WTC11 (cell line): ENCODE data around the gene IL17RD. TPM values are rescaled to one million over a fixed set of nuclear protein-coding genes. Genes with fewer than 3 reads are reported as not detected.

Experiments used
- ATAC-seq: fragments of 200-7000 bp; cut with Tn5 transposase; 2 replicates; pipeline ENCODE4 v1.10.0; 2021; ENCODE audit warnings: mild to moderate bottlenecking, moderate library complexity
- CTCF ChIA-PET: fragments of 300-600 bp; sonication (Branson Sonifier 250); formaldehyde crosslinking; loops from one replicate; lab custom pipeline; 2021; ENCODE audit warnings: antibody characterized with exemption; lab: Charles Lee
- POLR2A ChIA-PET: fragments of 350-600 bp; sonication (Branson Sonifier 250); formaldehyde crosslinking; loops from one replicate; lab custom pipeline; 2021; ENCODE audit warnings: antibody characterized with exemption; lab: Charles Lee
- DNase-seq: peaks from one replicate; pipeline ENCODE4 v3.0.0; 2021; ENCODE audit warnings: low spot score
- H3K27ac Mint-ChIP-seq: 2 replicates; pipeline ENCODE4 v1.8.0; 2021; ENCODE audit warnings: mixed read lengths
- H3K27me3 Mint-ChIP-seq: 2 replicates; pipeline ENCODE4 v1.8.0; 2021; ENCODE audit warnings: low read depth, mild to moderate bottlenecking, moderate library complexity, mixed read lengths
- H3K36me3 Mint-ChIP-seq: 2 replicates; pipeline ENCODE4 v1.8.0; 2021; ENCODE audit warnings: mixed read lengths
- H3K4me1 Mint-ChIP-seq: 2 replicates; pipeline ENCODE4 v1.8.0; 2022; ENCODE audit warnings: mixed read lengths
- H3K4me3 Mint-ChIP-seq: 2 replicates; pipeline ENCODE4 v1.8.0; 2021; ENCODE audit warnings: mild to moderate bottlenecking, moderate library complexity, mixed read lengths
- H3K9me3 Mint-ChIP-seq: 2 replicates; pipeline ENCODE4 v1.8.0; 2021; ENCODE audit warnings: mixed read lengths
- ATF1 ChIP-seq: sonication (generic); formaldehyde crosslinking; IDR thresholded peaks from 2 replicates; pipeline ENCODE4 v1.8.1; 2023; ENCODE audit warnings: mild to moderate bottlenecking, moderate library complexity, missing genetic modification reagents
- CREB1 ChIP-seq: sonication (generic); formaldehyde crosslinking; IDR thresholded peaks from 2 replicates; pipeline ENCODE4 v1.8.0; 2023; ENCODE audit warnings: mild to moderate bottlenecking, missing genetic modification reagents
- IRF2 ChIP-seq: sonication (generic); formaldehyde crosslinking; IDR thresholded peaks from 2 replicates; pipeline ENCODE4 v1.8.0; 2022; ENCODE audit warnings: low read depth, missing genetic modification reagents, borderline replicate concordance
- JAZF1 ChIP-seq: fragments of 250-450 bp; sonication (Bioruptor Pico); IDR thresholded peaks from 2 replicates; pipeline ENCODE4 v1.9.0; 2021; ENCODE audit warnings: moderate library complexity, mild to moderate bottlenecking, inconsistent platforms
- MYBL2 ChIP-seq: sonication (generic); formaldehyde crosslinking; IDR thresholded peaks from 2 replicates; pipeline ENCODE4 v1.8.1; 2023; ENCODE audit warnings: mild to moderate bottlenecking, moderate library complexity, missing genetic modification reagents
- PRRX2 ChIP-seq: fragments of 250-450 bp; sonication (Bioruptor Pico); IDR thresholded peaks from 2 replicates; pipeline ENCODE4 v1.8.0; 2021; ENCODE audit warnings: mild to moderate bottlenecking
- ZBTB21 ChIP-seq: sonication (generic); formaldehyde crosslinking; IDR thresholded peaks from 2 replicates; pipeline ENCODE4 v1.8.1; 2023; ENCODE audit warnings: mild to moderate bottlenecking, missing genetic modification reagents, borderline replicate concordance
- ZNF121 ChIP-seq: sonication (generic); formaldehyde crosslinking; IDR thresholded peaks from 2 replicates; pipeline ENCODE4 v1.8.0; 2023; ENCODE audit warnings: missing genetic modification reagents
- ZNF232 ChIP-seq: sonication (generic); formaldehyde crosslinking; IDR thresholded peaks from 2 replicates; pipeline ENCODE4 v1.8.0; 2022; ENCODE audit warnings: mild to moderate bottlenecking, missing genetic modification reagents
- ZNF416 ChIP-seq: fragments of 250-450 bp; sonication (Bioruptor Pico); IDR thresholded peaks from 2 replicates; pipeline ENCODE4 v1.9.0; 2021; ENCODE audit warnings: mild to moderate bottlenecking, inconsistent platforms
- ZNF423 ChIP-seq: fragments of 250-450 bp; sonication (Bioruptor Pico); IDR thresholded peaks from 2 replicates; pipeline ENCODE4 v2.1.2; 2022; ENCODE audit warnings: mild to moderate bottlenecking, moderate library complexity
- total RNA-seq: library from RNA; stranded (reverse); gene quantifications from 3 replicates; pipeline ENCODE4 v1.2.3, GENCODE V29; 2021
- TF ChIP-seq, protein P1 (sequence below): sonication (generic); formaldehyde crosslinking; IDR thresholded peaks from 2 replicates; pipeline ENCODE4 v1.8.1; 2023; ENCODE audit warnings: mild to moderate bottlenecking, missing genetic modification reagents
- TF ChIP-seq, protein P2 (sequence below): fragments of 250-450 bp; sonication (Bioruptor Pico); IDR thresholded peaks from 2 replicates; pipeline ENCODE4 v1.9.0; 2021; ENCODE audit warnings: moderate library complexity, mild to moderate bottlenecking, inconsistent platforms, borderline replicate concordance
- TF ChIP-seq, protein P3 (sequence below): sonication (generic); formaldehyde crosslinking; IDR thresholded peaks from 2 replicates; pipeline ENCODE4 v1.8.1; 2023; ENCODE audit warnings: mild to moderate bottlenecking, missing genetic modification reagents, moderate library complexity
- TF ChIP-seq, protein P4 (sequence below): sonication (generic); formaldehyde crosslinking; IDR thresholded peaks from 2 replicates; pipeline ENCODE4 v1.8.1; 2022; ENCODE audit warnings: mild to moderate bottlenecking, moderate library complexity, missing genetic modification reagents
- TF ChIP-seq, protein P5 (sequence below): sonication (generic); formaldehyde crosslinking; IDR thresholded peaks from 2 replicates; pipeline ENCODE4 v1.8.1; 2022; ENCODE audit warnings: low read depth, mild to moderate bottlenecking, moderate library complexity, missing genetic modification reagents, borderline replicate concordance
- TF ChIP-seq, protein P6 (sequence below): sonication (generic); formaldehyde crosslinking; IDR thresholded peaks from 2 replicates; pipeline ENCODE4 v1.8.0; 2022; ENCODE audit warnings: mild to moderate bottlenecking, missing genetic modification reagents
- TF ChIP-seq, protein P7 (sequence below): sonication (generic); formaldehyde crosslinking; IDR thresholded peaks from 2 replicates; pipeline ENCODE4 v1.8.0; 2023; ENCODE audit warnings: missing genetic modification reagents, mild to moderate bottlenecking, borderline replicate concordance
- TF ChIP-seq, protein P8 (sequence below): sonication (generic); formaldehyde crosslinking; conservative IDR thresholded peaks from 2 replicates; pipeline ENCODE4 v1.8.1; 2022; ENCODE audit warnings: mild to moderate bottlenecking, missing genetic modification reagents
- TF ChIP-seq, protein P9 (sequence below): sonication (generic); formaldehyde crosslinking; IDR thresholded peaks from 2 replicates; pipeline ENCODE4 v1.8.1; 2022; ENCODE audit warnings: missing genetic modification reagents, borderline replicate concordance
- TF ChIP-seq, protein P10 (sequence below): sonication (generic); formaldehyde crosslinking; IDR thresholded peaks from 2 replicates; pipeline ENCODE4 v1.8.1; 2022; ENCODE audit warnings: mild to moderate bottlenecking, missing genetic modification reagents, moderate library complexity, borderline replicate concordance

Gene IL17RD
- total RNA-seq, 1 experiment from 2014 or later: 72.9 TPM

DNA sequence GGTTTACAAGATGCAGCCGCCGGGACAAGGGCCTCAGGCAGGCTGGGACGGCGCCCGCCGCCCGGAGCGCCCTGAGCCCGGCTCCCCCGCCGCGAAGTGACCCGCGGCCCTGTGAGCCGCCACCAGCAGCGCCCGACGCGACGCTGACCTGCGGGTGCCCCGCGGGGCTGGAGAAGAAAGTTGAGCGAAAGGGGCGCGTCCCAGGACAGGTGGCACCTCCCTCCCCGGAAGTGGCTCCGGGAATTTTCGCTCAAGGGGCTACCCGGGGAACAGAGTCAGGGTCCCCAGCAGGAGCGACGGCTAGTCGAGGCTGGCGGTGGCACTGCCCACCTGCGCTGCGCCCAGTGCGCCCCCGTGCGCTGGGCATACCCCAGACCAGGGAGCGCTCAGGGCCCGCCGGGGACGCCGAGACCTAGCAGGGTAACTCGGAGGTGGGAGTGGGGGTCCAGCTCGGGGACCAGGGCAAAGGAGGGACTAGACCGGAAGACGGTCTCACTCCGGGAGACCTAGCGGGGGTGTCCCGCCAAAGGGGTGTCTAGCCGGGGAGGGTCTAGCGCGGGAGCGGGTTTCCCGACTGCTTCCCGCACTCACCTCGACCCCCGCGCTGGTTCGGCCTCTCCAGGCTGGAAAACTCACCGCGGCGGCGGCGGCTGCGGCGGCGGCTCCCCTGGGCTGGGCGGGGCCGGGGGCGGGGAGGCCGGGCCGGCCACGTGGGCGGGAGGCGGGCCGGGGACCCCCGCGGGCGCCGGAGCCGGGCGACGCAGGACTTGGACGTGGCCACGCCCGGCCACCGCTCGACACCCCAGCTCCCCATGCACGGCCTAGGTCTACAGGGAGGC is 86.3 kb downstream of the IL17RD start (continued):
- TF ChIP-seq, protein P1, sequence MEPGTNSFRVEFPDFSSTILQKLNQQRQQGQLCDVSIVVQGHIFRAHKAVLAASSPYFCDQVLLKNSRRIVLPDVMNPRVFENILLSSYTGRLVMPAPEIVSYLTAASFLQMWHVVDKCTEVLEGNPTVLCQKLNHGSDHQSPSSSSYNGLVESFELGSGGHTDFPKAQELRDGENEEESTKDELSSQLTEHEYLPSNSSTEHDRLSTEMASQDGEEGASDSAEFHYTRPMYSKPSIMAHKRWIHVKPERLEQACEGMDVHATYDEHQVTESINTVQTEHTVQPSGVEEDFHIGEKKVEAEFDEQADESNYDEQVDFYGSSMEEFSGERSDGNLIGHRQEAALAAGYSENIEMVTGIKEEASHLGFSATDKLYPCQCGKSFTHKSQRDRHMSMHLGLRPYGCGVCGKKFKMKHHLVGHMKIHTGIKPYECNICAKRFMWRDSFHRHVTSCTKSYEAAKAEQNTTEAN: no peak
- TF ChIP-seq, protein P2, sequence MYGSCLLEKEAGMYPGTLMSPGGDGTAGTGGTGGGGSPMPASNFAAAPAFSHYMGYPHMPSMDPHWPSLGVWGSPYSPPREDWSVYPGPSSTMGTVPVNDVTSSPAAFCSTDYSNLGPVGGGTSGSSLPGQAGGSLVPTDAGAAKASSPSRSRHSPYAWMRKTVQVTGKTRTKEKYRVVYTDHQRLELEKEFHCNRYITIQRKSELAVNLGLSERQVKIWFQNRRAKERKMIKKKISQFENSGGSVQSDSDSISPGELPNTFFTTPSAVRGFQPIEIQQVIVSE: no peak
- TF ChIP-seq, protein P3, sequence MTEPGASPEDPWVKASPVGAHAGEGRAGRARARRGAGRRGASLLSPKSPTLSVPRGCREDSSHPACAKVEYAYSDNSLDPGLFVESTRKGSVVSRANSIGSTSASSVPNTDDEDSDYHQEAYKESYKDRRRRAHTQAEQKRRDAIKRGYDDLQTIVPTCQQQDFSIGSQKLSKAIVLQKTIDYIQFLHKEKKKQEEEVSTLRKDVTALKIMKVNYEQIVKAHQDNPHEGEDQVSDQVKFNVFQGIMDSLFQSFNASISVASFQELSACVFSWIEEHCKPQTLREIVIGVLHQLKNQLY (CRISPR knock-in tag): no peak
- TF ChIP-seq, protein P4, sequence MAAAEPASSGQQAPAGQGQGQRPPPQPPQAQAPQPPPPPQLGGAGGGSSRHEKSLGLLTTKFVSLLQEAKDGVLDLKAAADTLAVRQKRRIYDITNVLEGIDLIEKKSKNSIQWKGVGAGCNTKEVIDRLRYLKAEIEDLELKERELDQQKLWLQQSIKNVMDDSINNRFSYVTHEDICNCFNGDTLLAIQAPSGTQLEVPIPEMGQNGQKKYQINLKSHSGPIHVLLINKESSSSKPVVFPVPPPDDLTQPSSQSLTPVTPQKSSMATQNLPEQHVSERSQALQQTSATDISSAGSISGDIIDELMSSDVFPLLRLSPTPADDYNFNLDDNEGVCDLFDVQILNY (CRISPR knock-in tag): no peak
- TF ChIP-seq ZNF232 (CRISPR knock-in tag) (no peak), ZBTB21 (CRISPR knock-in tag) (0 out of 2 replicates have a peak, but pooled peaks have one; percentile 16), JAZF1 (CRISPR knock-in tag) (no peak), PRRX2 (CRISPR knock-in tag) (no peak)
- TF ChIP-seq, protein P5, sequence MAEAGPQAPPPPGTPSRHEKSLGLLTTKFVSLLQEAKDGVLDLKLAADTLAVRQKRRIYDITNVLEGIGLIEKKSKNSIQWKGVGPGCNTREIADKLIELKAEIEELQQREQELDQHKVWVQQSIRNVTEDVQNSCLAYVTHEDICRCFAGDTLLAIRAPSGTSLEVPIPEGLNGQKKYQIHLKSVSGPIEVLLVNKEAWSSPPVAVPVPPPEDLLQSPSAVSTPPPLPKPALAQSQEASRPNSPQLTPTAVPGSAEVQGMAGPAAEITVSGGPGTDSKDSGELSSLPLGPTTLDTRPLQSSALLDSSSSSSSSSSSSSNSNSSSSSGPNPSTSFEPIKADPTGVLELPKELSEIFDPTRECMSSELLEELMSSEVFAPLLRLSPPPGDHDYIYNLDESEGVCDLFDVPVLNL (CRISPR knock-in tag): no peak
- TF ChIP-seq, protein P6, sequence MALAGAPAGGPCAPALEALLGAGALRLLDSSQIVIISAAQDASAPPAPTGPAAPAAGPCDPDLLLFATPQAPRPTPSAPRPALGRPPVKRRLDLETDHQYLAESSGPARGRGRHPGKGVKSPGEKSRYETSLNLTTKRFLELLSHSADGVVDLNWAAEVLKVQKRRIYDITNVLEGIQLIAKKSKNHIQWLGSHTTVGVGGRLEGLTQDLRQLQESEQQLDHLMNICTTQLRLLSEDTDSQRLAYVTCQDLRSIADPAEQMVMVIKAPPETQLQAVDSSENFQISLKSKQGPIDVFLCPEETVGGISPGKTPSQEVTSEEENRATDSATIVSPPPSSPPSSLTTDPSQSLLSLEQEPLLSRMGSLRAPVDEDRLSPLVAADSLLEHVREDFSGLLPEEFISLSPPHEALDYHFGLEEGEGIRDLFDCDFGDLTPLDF (CRISPR knock-in tag): no peak

DNA sequence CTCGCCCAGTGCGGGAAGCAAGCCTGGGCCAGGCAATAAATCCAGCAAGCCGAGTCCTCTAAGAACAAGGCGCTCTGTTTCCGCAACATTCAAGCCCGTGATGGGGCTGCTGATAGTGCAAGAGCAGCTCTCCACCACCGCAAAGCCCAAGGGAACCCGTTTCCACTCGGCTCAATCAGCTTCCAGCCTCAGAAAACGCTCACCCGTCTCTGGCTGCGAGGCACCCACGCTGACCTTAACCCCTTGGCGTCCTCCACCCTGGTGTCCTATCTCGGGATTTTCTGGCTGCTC is 86.9 kb downstream of the IL17RD start:
- CTCF ChIA-PET: interaction anchor here (0.8 to 1.2 kb wide), 3 partner anchors 9 to 18 kb away, joined by 3 to 5 read pairs (median 4); partner anchors contain the start of gene SPATA12
- no peak overlapping the region for H3K27ac Mint-ChIP-seq
- TF ChIP-seq ZNF416 (CRISPR knock-in tag) (no peak), IRF2 (CRISPR knock-in tag) (no peak), ATF1 (no peak), ZNF121 (CRISPR knock-in tag) (no peak), MYBL2 (CRISPR knock-in tag) (no peak), CREB1 (CRISPR knock-in tag) (no peak), ZNF423 (no peak)
- TF ChIP-seq, protein P7, sequence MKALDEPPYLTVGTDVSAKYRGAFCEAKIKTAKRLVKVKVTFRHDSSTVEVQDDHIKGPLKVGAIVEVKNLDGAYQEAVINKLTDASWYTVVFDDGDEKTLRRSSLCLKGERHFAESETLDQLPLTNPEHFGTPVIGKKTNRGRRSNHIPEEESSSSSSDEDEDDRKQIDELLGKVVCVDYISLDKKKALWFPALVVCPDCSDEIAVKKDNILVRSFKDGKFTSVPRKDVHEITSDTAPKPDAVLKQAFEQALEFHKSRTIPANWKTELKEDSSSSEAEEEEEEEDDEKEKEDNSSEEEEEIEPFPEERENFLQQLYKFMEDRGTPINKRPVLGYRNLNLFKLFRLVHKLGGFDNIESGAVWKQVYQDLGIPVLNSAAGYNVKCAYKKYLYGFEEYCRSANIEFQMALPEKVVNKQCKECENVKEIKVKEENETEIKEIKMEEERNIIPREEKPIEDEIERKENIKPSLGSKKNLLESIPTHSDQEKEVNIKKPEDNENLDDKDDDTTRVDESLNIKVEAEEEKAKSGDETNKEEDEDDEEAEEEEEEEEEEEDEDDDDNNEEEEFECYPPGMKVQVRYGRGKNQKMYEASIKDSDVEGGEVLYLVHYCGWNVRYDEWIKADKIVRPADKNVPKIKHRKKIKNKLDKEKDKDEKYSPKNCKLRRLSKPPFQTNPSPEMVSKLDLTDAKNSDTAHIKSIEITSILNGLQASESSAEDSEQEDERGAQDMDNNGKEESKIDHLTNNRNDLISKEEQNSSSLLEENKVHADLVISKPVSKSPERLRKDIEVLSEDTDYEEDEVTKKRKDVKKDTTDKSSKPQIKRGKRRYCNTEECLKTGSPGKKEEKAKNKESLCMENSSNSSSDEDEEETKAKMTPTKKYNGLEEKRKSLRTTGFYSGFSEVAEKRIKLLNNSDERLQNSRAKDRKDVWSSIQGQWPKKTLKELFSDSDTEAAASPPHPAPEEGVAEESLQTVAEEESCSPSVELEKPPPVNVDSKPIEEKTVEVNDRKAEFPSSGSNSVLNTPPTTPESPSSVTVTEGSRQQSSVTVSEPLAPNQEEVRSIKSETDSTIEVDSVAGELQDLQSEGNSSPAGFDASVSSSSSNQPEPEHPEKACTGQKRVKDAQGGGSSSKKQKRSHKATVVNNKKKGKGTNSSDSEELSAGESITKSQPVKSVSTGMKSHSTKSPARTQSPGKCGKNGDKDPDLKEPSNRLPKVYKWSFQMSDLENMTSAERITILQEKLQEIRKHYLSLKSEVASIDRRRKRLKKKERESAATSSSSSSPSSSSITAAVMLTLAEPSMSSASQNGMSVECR (CRISPR knock-in tag): no peak
- TF ChIP-seq, protein P8, sequence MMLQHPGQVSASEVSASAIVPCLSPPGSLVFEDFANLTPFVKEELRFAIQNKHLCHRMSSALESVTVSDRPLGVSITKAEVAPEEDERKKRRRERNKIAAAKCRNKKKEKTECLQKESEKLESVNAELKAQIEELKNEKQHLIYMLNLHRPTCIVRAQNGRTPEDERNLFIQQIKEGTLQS (CRISPR knock-in tag): no peak
- TF ChIP-seq, protein P9, sequence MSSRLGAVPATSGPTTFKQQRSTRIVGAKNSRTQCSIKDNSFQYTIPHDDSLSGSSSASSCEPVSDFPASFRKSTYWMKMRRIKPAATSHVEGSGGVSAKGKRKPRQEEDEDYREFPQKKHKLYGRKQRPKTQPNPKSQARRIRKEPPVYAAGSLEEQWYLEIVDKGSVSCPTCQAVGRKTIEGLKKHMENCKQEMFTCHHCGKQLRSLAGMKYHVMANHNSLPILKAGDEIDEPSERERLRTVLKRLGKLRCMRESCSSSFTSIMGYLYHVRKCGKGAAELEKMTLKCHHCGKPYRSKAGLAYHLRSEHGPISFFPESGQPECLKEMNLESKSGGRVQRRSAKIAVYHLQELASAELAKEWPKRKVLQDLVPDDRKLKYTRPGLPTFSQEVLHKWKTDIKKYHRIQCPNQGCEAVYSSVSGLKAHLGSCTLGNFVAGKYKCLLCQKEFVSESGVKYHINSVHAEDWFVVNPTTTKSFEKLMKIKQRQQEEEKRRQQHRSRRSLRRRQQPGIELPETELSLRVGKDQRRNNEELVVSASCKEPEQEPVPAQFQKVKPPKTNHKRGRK: no peak
- TF ChIP-seq, protein P10, sequence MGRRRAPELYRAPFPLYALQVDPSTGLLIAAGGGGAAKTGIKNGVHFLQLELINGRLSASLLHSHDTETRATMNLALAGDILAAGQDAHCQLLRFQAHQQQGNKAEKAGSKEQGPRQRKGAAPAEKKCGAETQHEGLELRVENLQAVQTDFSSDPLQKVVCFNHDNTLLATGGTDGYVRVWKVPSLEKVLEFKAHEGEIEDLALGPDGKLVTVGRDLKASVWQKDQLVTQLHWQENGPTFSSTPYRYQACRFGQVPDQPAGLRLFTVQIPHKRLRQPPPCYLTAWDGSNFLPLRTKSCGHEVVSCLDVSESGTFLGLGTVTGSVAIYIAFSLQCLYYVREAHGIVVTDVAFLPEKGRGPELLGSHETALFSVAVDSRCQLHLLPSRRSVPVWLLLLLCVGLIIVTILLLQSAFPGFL (CRISPR knock-in tag): no peak

More for the DNA sequence above, 86.9 kb downstream of the IL17RD start:
- Mint-ChIP-seq H3K9me3 (no peaks in the 10 kb centered on the region), H3K27me3 (peaks cover 35% of the 10 kb centered on the region), H3K4me1 (peaks cover 18% of the 10 kb centered on the region), H3K4me3 (peak overlapping the region; percentile 73), H3K36me3 (no peaks in the 10 kb centered on the region)
- POLR2A ChIA-PET: interaction anchor here (0.5 to 0.7 kb wide), 2 partner anchors 22 to 86 kb away, joined by 3 to 4 read pairs; no protein-coding TSS in a partner anchor
- DNase-seq: peak; percentile 36
- ATAC-seq: peak; percentile 32
